ENCODE measurements around the gene FAAP100.

GRCh38 chr17:81547614-81547982 is 4.6 kb downstream of the FAAP100 start:
- no peak for TF ChIP-seq EZH2 (IDR thresholded peaks at IDR 0.05; ENCODE audit: insufficient read depth, poor library complexity, severe bottlenecking)
- no peak for TF ChIP-seq EZH2phosphoT487 (IDR thresholded peaks at IDR 0.05; ENCODE audit: insufficient read depth, low read depth)

All from GM23248 (cell line).